Cardiac muscle cell (in vitro differentiated cells and primary cell): ENCODE measurements around the gene RBM19. TPM values are rescaled to one million over a fixed set of nuclear protein-coding genes. Genes with fewer than 3 reads are reported as not detected.

Experiments
- DNase-seq, 2 donors: peaks; one replicate each; pipeline versions ENCODE4 v3.0.0 to v3.0.0-alpha.2; 2010 to 2017; ENCODE audit warnings: low read depth in 1 of 2, low spot score in 1 of 2
- H3K27ac ChIP-seq: fragments of 200-600 bp; sonication (generic); 2 replicates; pipeline ENCODE4 v1.5.1; 2016
- H3K27me3 ChIP-seq: fragments of 200-600 bp; sonication (generic); 2 replicates; pipeline ENCODE4 v1.6.0; 2016; ENCODE audit warnings: control low read depth
- H3K36me3 ChIP-seq: fragments of 200-600 bp; sonication (generic); 2 replicates; pipeline ENCODE4 v1.5.1; 2016; ENCODE audit warnings: control low read depth
- H3K4me1 ChIP-seq: fragments of 200-600 bp; sonication (generic); 2 replicates; pipeline ENCODE4 v1.8.1; 2017; ENCODE audit warnings: low read depth, mild to moderate bottlenecking, mixed run types
- H3K4me3 ChIP-seq: fragments of 200-600 bp; sonication (generic); 2 replicates; pipeline ENCODE4 v1.5.1; 2016; ENCODE audit warnings: mild to moderate bottlenecking
- H3K9me3 ChIP-seq: fragments of 200-600 bp; sonication (generic); 2 replicates; pipeline ENCODE4 v1.5.1; 2017; ENCODE audit warnings: low read depth, mild to moderate bottlenecking, control low read depth
- CTCF ChIP-seq: IDR thresholded peaks from 2 replicates; pipeline ENCODE4 v1.5.1; 2012; ENCODE audit warnings: low read depth, mild to moderate bottlenecking, low read length
- polyA plus RNA-seq: library from polyadenylated mRNA; unstranded; fragments of >200 nt; fragmentation: Nextera tagmentation; extraction: Ambion mirVana; gene quantifications from 2 replicates; pipeline ENCODE4 v1.2.1, GENCODE V29; 2016
- total RNA-seq: library from RNA; depleted of rRNA; stranded (reverse); fragments of >200 nt; gene quantifications from 2 replicates; pipeline ENCODE4 v1.2.3, GENCODE V29; 2016

Gene RBM19
- total and polyA plus RNA-seq, 2 experiments from 2014 or later: 28.1 to 31.0 TPM

GRCh38 chr12:113808095-113808951, 157.8 kb downstream of the RBM19 start:
- no peak overlapping the region for H3K4me3 ChIP-seq
- no peak for TF ChIP-seq CTCF
- H3K36me3 ChIP-seq: no peaks in the 10 kb centered on the region
- H3K27ac ChIP-seq: no peak overlapping the region
- H3K4me1 ChIP-seq: peaks cover 5% of the 10 kb centered on the region
- no peaks in the 10 kb centered on the region for H3K27me3 ChIP-seq
- peak in 1 of 2 donors; percentile 22 for DNase-seq
- no peaks in the 10 kb centered on the region for H3K9me3 ChIP-seq

GRCh38 chr12:113805673-113806072, 160.5 kb downstream of the RBM19 start:
- Histone ChIP-seq H3K4me1 (no peaks in the 10 kb centered on the region), H3K4me3 (no peak overlapping the region)
- no peak for DNase-seq

GRCh38 chr12:113804961-113805600, 161.0 kb downstream of the RBM19 start:
- Histone ChIP-seq H3K9me3 (no peaks in the 10 kb centered on the region), H3K27me3 (no peaks in the 10 kb centered on the region), H3K36me3 (no peaks in the 10 kb centered on the region), H3K4me1 (no peaks in the 10 kb centered on the region), H3K27ac (no peak overlapping the region), H3K4me3 (no peak overlapping the region)
- no peak for TF ChIP-seq CTCF
- DNase-seq: no peak

More at GRCh38 chr12:113805673-113806072, 160.5 kb downstream of the RBM19 start:
- no peak for TF ChIP-seq CTCF
- H3K9me3 ChIP-seq: no peaks in the 10 kb centered on the region
- H3K36me3 ChIP-seq: no peaks in the 10 kb centered on the region
- H3K27ac ChIP-seq: no peak overlapping the region
- H3K27me3 ChIP-seq: no peaks in the 10 kb centered on the region

- no peak for DNase-seq
- no peaks in the 10 kb centered on the region for H3K36me3 ChIP-seq
- no peak overlapping the region for H3K4me3 ChIP-seq
- no peaks in the 10 kb centered on the region for H3K4me1 ChIP-seq
- H3K27ac ChIP-seq: no peak overlapping the region
- no peak for TF ChIP-seq CTCF
- H3K27me3 ChIP-seq: no peaks in the 10 kb centered on the region
- no peaks in the 10 kb centered on the region for H3K9me3 ChIP-seq
These were observed 162.4 kb downstream of the RBM19 start for GRCh38 chr12:113803759-113804140.

GRCh38 chr12:113802966-113803758, 163.0 kb downstream of the RBM19 start:
- Histone ChIP-seq H3K9me3 (no peaks in the 10 kb centered on the region), H3K36me3 (no peaks in the 10 kb centered on the region), H3K4me3 (no peak overlapping the region), H3K27ac (no peak overlapping the region), H3K27me3 (no peaks in the 10 kb centered on the region), H3K4me1 (no peaks in the 10 kb centered on the region)
- TF ChIP-seq CTCF: no peak
- DNase-seq: no peak
